ENCODE measurements around the gene ZDHHC4. TPM values are rescaled to one million over a fixed set of nuclear protein-coding genes. Genes with fewer than 3 reads are reported as not detected.

Gene ZDHHC4
- total and polyA plus RNA-seq, 2 of the 13 experiments (the other 11 are each of a cell fraction or from before 2014, with no cell fraction given) = 83.2 to 188 TPM

- TF ChIP-seq ZNF639 (CRISPR knock-in tag; conservative IDR thresholded peaks at IDR 0.05) (peak; percentile 70), YEATS4 (CRISPR knock-in tag; IDR thresholded peaks at IDR 0.05; ENCODE audit: borderline replicate concordance) (peak; percentile 71), HNF4A (CRISPR knock-in tag; IDR thresholded peaks at IDR 0.05) (peak; percentile 10; the same call in 1 of the 2 replicates), ERF (CRISPR knock-in tag; IDR thresholded peaks at IDR 0.05) (peak; percentile 86), ZBTB8A (CRISPR knock-in tag; IDR thresholded peaks at IDR 0.05; ENCODE audit: borderline replicate concordance, low read depth) (no peak), FOXC1 (CRISPR knock-in tag; IDR thresholded peaks at IDR 0.05; ENCODE audit: borderline replicate concordance) (0 out of 2 replicates have a peak, but pooled peaks have one; percentile 35), RBM39 (IDR thresholded peaks at IDR 0.05; ENCODE audit: low read depth, low read length, poor library complexity, severe bottlenecking) (peak; percentile 30), NFIC (IDR thresholded peaks at IDR 0.05; ENCODE audit: low read length) (no peak), MAX (IDR thresholded peaks at IDR 0.05) (peak; percentile 85), MIER2 (CRISPR knock-in tag; IDR thresholded peaks at IDR 0.05) (0 out of 2 replicates have a peak, but pooled peaks have one; percentile 17), ZNF574 (CRISPR knock-in tag; IDR thresholded peaks at IDR 0.05) (peak; percentile 92)
- TF ChIP-seq, protein P1, sequence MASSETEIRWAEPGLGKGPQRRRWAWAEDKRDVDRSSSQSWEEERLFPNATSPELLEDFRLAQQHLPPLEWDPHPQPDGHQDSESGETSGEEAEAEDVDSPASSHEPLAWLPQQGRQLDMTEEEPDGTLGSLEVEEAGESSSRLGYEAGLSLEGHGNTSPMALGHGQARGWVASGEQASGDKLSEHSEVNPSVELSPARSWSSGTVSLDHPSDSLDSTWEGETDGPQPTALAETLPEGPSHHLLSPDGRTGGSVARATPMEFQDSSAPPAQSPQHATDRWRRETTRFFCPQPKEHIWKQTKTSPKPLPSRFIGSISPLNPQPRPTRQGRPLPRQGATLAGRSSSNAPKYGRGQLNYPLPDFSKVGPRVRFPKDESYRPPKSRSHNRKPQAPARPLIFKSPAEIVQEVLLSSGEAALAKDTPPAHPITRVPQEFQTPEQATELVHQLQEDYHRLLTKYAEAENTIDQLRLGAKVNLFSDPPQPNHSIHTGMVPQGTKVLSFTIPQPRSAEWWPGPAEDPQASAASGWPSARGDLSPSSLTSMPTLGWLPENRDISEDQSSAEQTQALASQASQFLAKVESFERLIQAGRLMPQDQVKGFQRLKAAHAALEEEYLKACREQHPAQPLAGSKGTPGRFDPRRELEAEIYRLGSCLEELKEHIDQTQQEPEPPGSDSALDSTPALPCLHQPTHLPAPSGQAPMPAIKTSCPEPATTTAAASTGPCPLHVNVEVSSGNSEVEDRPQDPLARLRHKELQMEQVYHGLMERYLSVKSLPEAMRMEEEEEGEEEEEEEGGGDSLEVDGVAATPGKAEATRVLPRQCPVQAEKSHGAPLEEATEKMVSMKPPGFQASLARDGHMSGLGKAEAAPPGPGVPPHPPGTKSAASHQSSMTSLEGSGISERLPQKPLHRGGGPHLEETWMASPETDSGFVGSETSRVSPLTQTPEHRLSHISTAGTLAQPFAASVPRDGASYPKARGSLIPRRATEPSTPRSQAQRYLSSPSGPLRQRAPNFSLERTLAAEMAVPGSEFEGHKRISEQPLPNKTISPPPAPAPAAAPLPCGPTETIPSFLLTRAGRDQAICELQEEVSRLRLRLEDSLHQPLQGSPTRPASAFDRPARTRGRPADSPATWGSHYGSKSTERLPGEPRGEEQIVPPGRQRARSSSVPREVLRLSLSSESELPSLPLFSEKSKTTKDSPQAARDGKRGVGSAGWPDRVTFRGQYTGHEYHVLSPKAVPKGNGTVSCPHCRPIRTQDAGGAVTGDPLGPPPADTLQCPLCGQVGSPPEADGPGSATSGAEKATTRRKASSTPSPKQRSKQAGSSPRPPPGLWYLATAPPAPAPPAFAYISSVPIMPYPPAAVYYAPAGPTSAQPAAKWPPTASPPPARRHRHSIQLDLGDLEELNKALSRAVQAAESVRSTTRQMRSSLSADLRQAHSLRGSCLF (CRISPR knock-in tag; IDR thresholded peaks at IDR 0.05; ENCODE audit: borderline replicate concordance) = no peak
- TF ChIP-seq, protein P2, sequence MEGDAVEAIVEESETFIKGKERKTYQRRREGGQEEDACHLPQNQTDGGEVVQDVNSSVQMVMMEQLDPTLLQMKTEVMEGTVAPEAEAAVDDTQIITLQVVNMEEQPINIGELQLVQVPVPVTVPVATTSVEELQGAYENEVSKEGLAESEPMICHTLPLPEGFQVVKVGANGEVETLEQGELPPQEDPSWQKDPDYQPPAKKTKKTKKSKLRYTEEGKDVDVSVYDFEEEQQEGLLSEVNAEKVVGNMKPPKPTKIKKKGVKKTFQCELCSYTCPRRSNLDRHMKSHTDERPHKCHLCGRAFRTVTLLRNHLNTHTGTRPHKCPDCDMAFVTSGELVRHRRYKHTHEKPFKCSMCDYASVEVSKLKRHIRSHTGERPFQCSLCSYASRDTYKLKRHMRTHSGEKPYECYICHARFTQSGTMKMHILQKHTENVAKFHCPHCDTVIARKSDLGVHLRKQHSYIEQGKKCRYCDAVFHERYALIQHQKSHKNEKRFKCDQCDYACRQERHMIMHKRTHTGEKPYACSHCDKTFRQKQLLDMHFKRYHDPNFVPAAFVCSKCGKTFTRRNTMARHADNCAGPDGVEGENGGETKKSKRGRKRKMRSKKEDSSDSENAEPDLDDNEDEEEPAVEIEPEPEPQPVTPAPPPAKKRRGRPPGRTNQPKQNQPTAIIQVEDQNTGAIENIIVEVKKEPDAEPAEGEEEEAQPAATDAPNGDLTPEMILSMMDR (CRISPR knock-in tag; IDR thresholded peaks at IDR 0.05) = 0 out of 2 replicates have a peak, but pooled peaks have one; percentile 17
- TF ChIP-seq, protein P3, sequence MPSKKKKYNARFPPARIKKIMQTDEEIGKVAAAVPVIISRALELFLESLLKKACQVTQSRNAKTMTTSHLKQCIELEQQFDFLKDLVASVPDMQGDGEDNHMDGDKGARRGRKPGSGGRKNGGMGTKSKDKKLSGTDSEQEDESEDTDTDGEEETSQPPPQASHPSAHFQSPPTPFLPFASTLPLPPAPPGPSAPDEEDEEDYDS (CRISPR knock-in tag; IDR thresholded peaks at IDR 0.05) = peak; percentile 65
Measured at GRCh38 chr7:6577369-6578113, at the start of gene ZDHHC4 (continued).
